Caco-2 (cell line): Measurements from ENCODE around the gene LEMD2. TPM values are rescaled to one million over a fixed set of nuclear protein-coding genes. Genes with fewer than 3 reads are reported as not detected.

Experiments used
- BruUV-seq: library from RNA; stranded (reverse); fragments of 400-500 nt; replicated peaks from 2 replicates; lab custom pipeline; 2021; lab: Mats Ljungman, UMichigan
- CTCF ChIA-PET: fragments of 300-600 bp; sonication (Branson Sonifier 250); formaldehyde crosslinking; loops from one replicate; lab custom pipeline; 2022; ENCODE audit warnings: antibody characterized with exemption; lab: Charles Lee
- POLR2A ChIA-PET: fragments of 300-600 bp; sonication (Branson Sonifier 250); formaldehyde crosslinking; loops from one replicate; lab custom pipeline; 2022; ENCODE audit warnings: antibody characterized with exemption; lab: Charles Lee
- DNase-seq, 2 experiments: peaks; one replicate each; pipeline versions ENCODE4 v3.0.0 to v3.0.0-alpha.2; 2020 to 2022
- H3K27me3 ChIP-seq: replicated peaks from 2 replicates; pipeline ENCODE4 v1.6.0; 2011; ENCODE audit warnings: low read length; ENCODE audit not compliant: control insufficient read depth, insufficient read depth
- H3K36me3 ChIP-seq: 2 replicates; pipeline ENCODE4 v1.5.1; 2011; ENCODE audit warnings: low read length; ENCODE audit not compliant: control insufficient read depth, insufficient read depth
- H3K4me1 ChIP-seq: fragments of 250-450 bp; sonication (Bioruptor Pico); 2 replicates; pipeline ENCODE4 v1.5.1; 2020; ENCODE audit warnings: mild to moderate bottlenecking
- H3K4me3 ChIP-seq: 2 replicates; pipeline ENCODE4 v1.5.1; 2011; ENCODE audit warnings: low read depth, mild to moderate bottlenecking, control low read depth, low read length
- H3K9me3 ChIP-seq: fragments of 250-450 bp; sonication (Bioruptor Pico); 2 replicates; pipeline ENCODE4 v1.5.1; 2020; ENCODE audit warnings: mild to moderate bottlenecking, moderate library complexity
- H3K27ac Mint-ChIP-seq: one replicate; pipeline ENCODE4 v1.8.0; 2022; ENCODE audit warnings: mixed read lengths; ENCODE audit not compliant: unreplicated experiment
- H3K27me3 Mint-ChIP-seq: one replicate; pipeline ENCODE4 v1.8.0; 2022; ENCODE audit warnings: mixed read lengths; ENCODE audit not compliant: insufficient read depth, unreplicated experiment
- H3K36me3 Mint-ChIP-seq: one replicate; pipeline ENCODE4 v1.8.0; 2022; ENCODE audit warnings: mild to moderate bottlenecking, mixed read lengths; ENCODE audit not compliant: insufficient read depth, unreplicated experiment
- H3K4me1 Mint-ChIP-seq: one replicate; pipeline ENCODE4 v1.8.0; 2022; ENCODE audit warnings: low read depth, mixed read lengths; ENCODE audit not compliant: unreplicated experiment
- H3K4me3 Mint-ChIP-seq: one replicate; pipeline ENCODE4 v1.8.0; 2022; ENCODE audit warnings: mild to moderate bottlenecking, moderate library complexity, mixed read lengths; ENCODE audit not compliant: unreplicated experiment
- H3K9me3 Mint-ChIP-seq: one replicate; pipeline ENCODE4 v1.8.0; 2022; ENCODE audit warnings: mixed read lengths; ENCODE audit not compliant: unreplicated experiment
- intact Hi-C: fragments of 100-400 bp; cut with micrococcal nuclease; formaldehyde crosslinking; loops from one replicate; pipeline ENCODE4 v1.10.0; 2022; ENCODE audit not compliant: unreplicated experiment
- total RNA-seq: library from RNA; stranded (reverse); gene quantifications from 2 replicates; pipeline ENCODE4 v1.2.3, GENCODE V29; 2022
- TF ChIP-seq, protein P1 (sequence below), 2 experiments: fragments of 200-600 bp in 1 of 2; IDR thresholded peaks; 1 replicate in 1 of 2; 2 replicates in 1 of 2; pipeline versions ENCODE4 v1.5.1 to v1.8.0; 2011 to 2022; ENCODE audit warnings: antibody characterized with exemption in 1 of 2, control low read depth in 1 of 2, inconsistent platforms in 1 of 2, low read depth in 1 of 2, low read length in 1 of 2, mild to moderate bottlenecking in 1 of 2, moderate library complexity in 1 of 2; ENCODE audit not compliant: insufficient read depth in 1 of 2, severe bottlenecking in 1 of 2, unreplicated experiment in 1 of 2

Gene LEMD2
- total RNA-seq, 1 experiment from 2014 or later = 53.2 TPM

DNA sequence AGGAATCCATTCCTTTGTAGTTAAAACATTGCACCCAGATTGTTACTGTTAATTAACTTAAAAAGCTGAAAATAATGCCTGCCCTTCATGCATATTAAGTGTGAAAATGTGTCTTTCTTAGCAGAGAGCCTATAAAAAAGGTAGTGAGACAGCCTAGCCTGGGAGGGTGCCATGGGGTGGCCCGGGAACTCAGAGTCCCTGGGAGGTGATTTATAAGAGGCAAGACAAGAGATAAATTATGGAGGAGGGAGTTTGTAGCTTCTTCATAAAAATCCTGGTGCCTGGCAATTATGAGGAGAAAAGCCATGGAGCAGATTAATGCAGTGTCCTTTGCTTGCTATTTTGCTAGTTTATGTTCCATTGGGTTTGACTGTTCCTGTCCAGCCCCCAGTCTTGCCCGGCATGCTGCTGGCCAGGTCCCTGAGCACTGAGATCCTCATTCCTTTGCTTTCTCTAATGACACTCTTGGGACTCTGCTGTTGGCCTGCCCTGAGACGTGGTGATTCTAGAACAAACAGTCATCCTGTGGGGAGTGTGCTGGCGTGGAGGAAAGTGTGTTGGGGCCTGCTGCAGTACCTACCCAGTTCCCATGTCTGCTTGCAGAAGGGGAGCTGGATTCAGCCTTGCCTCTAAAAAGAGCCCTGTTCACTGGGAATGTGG lies 10.7 kb upstream of the LEMD2 start:
- POLR2A ChIA-PET = no interaction called here
- no peak overlapping the region for H3K4me3 Mint-ChIP-seq
- H3K4me1 Mint-ChIP-seq = no peaks in the 10 kb centered on the region
- TF ChIP-seq, protein P1, sequence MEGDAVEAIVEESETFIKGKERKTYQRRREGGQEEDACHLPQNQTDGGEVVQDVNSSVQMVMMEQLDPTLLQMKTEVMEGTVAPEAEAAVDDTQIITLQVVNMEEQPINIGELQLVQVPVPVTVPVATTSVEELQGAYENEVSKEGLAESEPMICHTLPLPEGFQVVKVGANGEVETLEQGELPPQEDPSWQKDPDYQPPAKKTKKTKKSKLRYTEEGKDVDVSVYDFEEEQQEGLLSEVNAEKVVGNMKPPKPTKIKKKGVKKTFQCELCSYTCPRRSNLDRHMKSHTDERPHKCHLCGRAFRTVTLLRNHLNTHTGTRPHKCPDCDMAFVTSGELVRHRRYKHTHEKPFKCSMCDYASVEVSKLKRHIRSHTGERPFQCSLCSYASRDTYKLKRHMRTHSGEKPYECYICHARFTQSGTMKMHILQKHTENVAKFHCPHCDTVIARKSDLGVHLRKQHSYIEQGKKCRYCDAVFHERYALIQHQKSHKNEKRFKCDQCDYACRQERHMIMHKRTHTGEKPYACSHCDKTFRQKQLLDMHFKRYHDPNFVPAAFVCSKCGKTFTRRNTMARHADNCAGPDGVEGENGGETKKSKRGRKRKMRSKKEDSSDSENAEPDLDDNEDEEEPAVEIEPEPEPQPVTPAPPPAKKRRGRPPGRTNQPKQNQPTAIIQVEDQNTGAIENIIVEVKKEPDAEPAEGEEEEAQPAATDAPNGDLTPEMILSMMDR (IDR thresholded peaks at IDR 0.05; ENCODE audit: insufficient read depth in 1 of 2, low read depth in 1 of 2, low read length in 1 of 2, severe bottlenecking in 1 of 2, unreplicated experiment in 1 of 2) = no peak
- H3K27ac Mint-ChIP-seq = no peak overlapping the region
- H3K27me3 ChIP-seq = no peaks in the 10 kb centered on the region
- CTCF ChIA-PET = interaction anchor here (0.5 kb wide), 1 partner anchor 35 kb away, joined by 8 read pairs; no protein-coding TSS in a partner anchor
- no peaks in the 10 kb centered on the region for H3K9me3 ChIP-seq
- peaks cover 15% of the 10 kb centered on the region for H3K27me3 Mint-ChIP-seq
- no TSS peak for BruUV-seq
- no peak overlapping the region for H3K4me3 ChIP-seq
- no peaks in the 10 kb centered on the region for H3K9me3 Mint-ChIP-seq
- H3K4me1 ChIP-seq = peaks cover under 1% of the 10 kb centered on the region; the same call in 1 of the 2 replicates
- no peaks in the 10 kb centered on the region for H3K36me3 Mint-ChIP-seq
- no peaks in the 10 kb centered on the region for H3K36me3 ChIP-seq
- DNase-seq = no peak
- intact Hi-C loops = no loop called here

DNA sequence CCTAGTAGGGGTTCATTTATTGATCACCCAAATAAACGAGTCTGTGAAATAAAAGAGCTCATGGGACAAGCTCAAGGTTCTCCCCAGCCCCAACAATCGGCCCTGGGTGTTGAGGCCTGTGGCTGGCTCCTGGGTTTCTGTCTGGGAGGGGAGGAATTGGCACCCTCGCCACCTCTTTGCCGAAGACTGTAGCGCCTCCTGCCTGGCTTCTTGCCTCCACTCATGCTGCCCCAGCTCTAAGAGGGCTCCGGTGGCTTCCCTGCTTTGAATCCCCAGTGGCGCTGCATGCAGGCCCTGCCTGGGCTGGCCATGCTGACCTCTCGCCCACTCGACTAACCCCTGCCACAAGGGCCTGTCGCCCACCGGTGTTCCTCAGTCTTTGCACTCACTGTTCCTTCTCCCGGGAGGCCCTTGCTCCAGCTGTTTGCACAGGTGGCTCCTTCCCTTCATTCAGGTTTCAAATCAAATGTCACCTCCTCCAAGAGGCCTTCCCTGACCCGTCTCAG lies 9.5 kb upstream of the LEMD2 start:
- CTCF ChIA-PET = no interaction called here
- no peaks in the 10 kb centered on the region for H3K4me1 Mint-ChIP-seq
- H3K27me3 Mint-ChIP-seq = peaks cover 12% of the 10 kb centered on the region
- Histone ChIP-seq H3K9me3 (no peaks in the 10 kb centered on the region), H3K27me3 (no peaks in the 10 kb centered on the region), H3K4me3 (no peak overlapping the region), H3K36me3 (no peaks in the 10 kb centered on the region), H3K4me1 (peaks cover 4% of the 10 kb centered on the region; the same call in 1 of the 2 replicates)
- TF ChIP-seq, protein P1 (IDR thresholded peaks at IDR 0.05; ENCODE audit: insufficient read depth in 1 of 2, low read depth in 1 of 2, low read length in 1 of 2, severe bottlenecking in 1 of 2, unreplicated experiment in 1 of 2) = no peak
- no peaks in the 10 kb centered on the region for H3K36me3 Mint-ChIP-seq
- H3K27ac Mint-ChIP-seq = no peak overlapping the region
- POLR2A ChIA-PET = no interaction called here
- H3K9me3 Mint-ChIP-seq = no peaks in the 10 kb centered on the region
- no TSS peak for BruUV-seq
- intact Hi-C loops = no loop called here
- no peak for DNase-seq
- no peak overlapping the region for H3K4me3 Mint-ChIP-seq

DNA sequence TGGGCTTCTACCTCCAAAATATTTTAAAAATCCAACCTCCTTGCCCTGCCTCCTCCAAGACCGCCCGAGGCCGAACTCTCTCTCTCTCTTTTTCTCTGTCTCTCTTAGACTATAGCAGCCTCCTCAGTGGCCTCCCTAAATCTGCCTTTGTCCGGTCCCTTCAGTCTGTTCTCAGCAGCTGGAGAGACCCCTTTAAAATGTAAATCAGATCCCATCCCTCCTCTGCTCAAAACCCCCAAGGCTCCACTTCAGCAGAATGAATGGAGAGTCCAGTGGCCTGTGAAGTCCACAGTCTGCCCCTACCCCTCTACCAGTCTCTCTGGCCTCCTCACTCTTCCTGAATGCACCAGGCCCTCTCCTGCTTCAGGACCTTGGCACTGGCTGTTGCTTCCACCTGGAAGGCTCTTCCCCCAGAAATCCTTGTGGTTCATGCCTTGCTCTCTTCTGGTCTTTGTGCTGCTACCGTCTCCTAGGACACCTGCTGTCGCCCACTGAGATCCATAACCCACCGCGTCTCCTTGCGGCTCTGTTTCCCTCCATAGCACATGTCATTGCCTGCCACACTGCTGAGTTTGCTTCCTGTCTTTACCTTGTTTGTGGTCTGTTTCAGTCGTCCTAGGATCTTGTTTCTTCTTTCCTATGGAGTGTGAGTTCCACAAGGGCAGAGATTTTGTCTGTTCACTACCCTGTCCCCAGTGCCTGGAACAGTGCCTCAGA lies 8.9 kb upstream of the LEMD2 start:
- H3K4me1 ChIP-seq = peaks cover 4% of the 10 kb centered on the region; the same call in 1 of the 2 replicates
- no peak overlapping the region for H3K4me3 ChIP-seq
- no peaks in the 10 kb centered on the region for H3K27me3 ChIP-seq
- Mint-ChIP-seq H3K36me3 (no peaks in the 10 kb centered on the region), H3K4me3 (no peak overlapping the region), H3K27me3 (peaks cover 14% of the 10 kb centered on the region), H3K4me1 (no peaks in the 10 kb centered on the region), H3K9me3 (no peaks in the 10 kb centered on the region), H3K27ac (no peak overlapping the region)
- no TSS peak for BruUV-seq
- TF ChIP-seq, protein P1 (IDR thresholded peaks at IDR 0.05; ENCODE audit: insufficient read depth in 1 of 2, low read depth in 1 of 2, low read length in 1 of 2, severe bottlenecking in 1 of 2, unreplicated experiment in 1 of 2) = no peak
- H3K9me3 ChIP-seq = no peaks in the 10 kb centered on the region
- no peak for DNase-seq
- ChIA-PET POLR2A (no interaction called here), CTCF (no interaction called here)
- intact Hi-C loops = no loop called here
- H3K36me3 ChIP-seq = no peaks in the 10 kb centered on the region
